Measurements from ENCODE around the gene AQP12B.

- TF ChIP-seq POLR2A (IDR thresholded peaks at IDR 0.05) (no peak), CTCF (IDR thresholded peaks at IDR 0.05) (no peak)
These were observed 54.2 kb downstream of the AQP12B start for GRCh38 chr2:240628507-240628807.

Measured in heart left ventricle (tissue), 13 donors.